Measurements from ENCODE around the gene ADIPOR2.

GRCh38 chr12:1829306-1829900 lies 138.5 kb downstream of the ADIPOR2 start:
- no peak for TF ChIP-seq CTCF (conservative IDR thresholded peaks at IDR 0.05; ENCODE audit: low read depth, low read length)
- TF ChIP-seq EZH2 (IDR thresholded peaks at IDR 0.05; ENCODE audit: low read length, unreplicated experiment): no peak

Measured in PC-3 (cell line).